ENCODE data around the gene GATM.
"Not testable (repeated sequence)": the region's sequence is repeated elsewhere in the genome, so short reads cannot be mapped to it uniquely, and the experiment has no call there.

The GATM gene

DNA sequence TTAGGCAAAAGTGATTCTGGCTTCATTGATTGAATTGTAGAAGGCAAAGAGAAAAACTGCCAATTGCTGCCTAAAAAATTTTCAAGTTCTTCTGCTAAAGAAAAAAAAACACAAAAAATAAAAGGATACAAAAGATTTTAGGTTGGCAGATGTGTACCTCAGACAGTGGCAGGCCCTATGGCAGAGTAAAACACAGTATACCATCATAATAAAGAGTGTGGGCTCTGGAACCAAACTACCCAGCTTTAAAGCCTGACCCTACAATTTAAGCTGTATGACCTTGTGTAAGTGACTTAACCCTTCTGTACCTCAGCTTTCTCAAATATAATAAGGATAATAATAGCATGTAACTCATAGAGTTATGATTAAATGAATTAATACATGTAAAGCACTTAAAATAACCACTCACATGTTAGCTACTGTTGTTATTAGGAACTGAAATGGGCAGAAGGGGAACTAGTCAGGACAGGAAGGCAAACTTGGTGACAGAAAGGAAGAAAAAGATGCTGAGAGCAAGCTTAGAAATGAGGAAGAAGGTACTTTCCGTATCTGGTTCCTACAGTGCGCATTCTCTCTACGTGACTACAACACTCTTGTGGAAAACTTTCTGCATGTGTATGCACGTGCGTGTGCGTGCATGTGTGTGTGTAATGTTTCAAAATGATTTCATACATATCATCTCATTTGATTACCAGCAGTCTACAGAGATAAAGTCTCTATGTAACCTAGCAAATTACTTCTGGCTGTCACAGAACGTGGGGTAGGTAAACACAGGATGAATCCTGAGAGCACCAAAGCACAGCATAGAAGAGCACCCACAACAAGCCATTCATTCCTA is 13.6 kb upstream of the GATM start:
- no peak for DNase-seq (ENCODE audit: low read depth in 2 of 3, low spot score in 2 of 3)

DNA sequence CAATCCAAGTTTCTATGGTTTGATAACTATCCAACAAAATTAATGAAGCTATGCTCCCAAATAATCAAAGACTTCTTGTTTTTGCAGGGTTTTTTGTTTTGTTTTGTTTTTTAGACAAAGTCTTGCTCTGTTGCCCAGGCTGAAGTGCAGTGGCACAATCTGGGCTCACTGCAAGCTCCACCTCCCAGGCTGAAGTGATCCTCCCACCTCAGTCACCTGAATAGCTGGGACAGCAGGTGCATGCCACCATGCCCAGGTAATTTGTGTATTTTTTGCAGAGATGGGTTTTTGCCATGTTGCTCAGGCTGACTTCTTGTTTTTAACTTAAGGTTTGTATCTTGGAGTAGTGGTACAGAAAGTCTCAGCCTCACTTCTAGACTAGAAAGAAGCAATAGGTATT is 11.0 kb upstream of the GATM start:
- no peak for DNase-seq (ENCODE audit: low read depth in 2 of 3, low spot score in 2 of 3)

DNA sequence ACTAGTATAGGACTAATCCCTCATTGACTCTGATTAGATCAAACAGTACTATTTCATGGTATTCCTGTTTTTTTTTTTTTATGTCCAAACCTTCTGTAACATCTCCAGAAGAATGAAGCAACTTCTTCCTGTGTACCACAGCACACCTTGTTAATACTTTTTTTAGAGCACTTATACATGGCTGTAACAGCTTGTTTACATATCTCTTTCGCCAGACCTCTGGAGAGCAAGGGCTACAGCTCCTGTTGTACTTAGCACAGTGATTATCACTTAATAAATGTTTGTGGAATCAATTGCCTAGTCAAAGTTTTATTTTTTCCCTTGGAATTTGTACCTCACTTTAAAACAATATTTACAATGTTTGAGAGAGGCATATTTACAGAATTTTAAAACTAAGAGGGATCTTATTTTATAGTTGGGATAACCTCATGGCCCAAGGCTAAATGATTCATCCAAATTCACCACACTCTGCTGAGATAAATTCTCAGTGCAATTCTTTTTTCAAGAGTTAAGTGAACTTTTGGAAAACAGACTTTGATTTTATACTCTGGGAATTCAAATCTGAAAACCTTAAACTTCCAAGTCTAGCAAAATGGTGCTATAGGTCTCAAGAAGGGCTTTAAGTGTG is 9.2 kb upstream of the GATM start:
- DNase-seq (ENCODE audit: low read depth in 2 of 3, low spot score in 2 of 3): no peak

DNA sequence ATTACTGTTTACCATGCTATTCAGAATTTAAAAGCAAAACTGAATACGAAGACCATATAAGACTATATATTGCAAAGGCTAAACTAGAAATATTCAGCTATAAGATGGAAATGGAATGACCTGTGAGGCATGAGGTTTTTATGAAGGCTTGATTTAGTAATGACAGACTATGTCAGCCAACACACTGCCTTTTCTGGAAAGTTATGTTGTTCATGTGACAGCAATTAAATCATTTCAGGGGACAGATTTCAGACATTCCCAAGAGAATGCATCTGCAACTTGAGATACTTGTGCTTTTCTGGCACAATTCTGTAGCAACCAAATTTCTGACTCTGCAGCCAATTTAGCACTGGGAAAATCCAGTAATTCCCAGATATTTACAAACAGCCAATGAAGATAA is 8.6 kb upstream of the GATM start:
- no peak for DNase-seq (ENCODE audit: low read depth in 2 of 3, low spot score in 2 of 3)

DNA sequence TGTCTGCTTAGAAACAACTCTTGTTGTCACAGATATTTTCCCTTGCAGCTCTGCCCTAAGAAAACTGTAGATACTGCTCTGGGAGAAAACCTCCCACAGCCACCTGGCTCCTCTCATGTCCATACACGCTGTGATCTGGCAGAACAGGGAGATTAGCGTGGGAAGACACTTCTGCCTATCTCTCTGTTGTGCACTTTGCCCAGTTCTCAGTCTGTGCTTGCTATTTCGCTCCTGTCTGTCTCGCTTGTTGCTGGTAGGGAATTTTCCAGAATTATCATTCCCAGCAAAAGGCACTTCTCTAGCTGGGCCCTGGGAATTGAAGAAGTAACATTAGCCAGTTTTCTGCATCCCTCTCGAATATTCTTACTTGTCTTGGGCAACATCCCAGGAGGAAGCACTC is 8.1 kb upstream of the GATM start:
- no peak for DNase-seq (ENCODE audit: low read depth in 2 of 3, low spot score in 2 of 3)

DNA sequence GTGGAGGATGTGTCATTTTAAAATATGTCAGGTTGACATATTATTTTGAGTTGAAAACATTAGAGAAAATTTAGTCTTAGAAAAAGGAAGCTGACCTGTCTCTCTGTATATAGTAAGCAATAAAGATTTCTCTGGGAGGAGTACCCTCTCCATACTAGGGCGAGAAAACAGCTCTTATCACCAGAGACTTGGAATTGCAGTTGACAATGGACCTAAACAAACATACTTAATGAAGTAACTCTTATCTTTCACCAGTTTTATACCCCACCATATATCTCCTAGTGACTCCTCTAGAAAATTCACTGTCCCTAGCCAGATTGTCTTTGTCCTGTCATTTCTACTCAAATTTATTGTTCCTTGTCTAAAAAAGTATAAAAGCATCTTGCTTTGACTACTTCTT is 7.2 kb upstream of the GATM start:
- no peak for DNase-seq (ENCODE audit: low read depth in 2 of 3, low spot score in 2 of 3)

DNA sequence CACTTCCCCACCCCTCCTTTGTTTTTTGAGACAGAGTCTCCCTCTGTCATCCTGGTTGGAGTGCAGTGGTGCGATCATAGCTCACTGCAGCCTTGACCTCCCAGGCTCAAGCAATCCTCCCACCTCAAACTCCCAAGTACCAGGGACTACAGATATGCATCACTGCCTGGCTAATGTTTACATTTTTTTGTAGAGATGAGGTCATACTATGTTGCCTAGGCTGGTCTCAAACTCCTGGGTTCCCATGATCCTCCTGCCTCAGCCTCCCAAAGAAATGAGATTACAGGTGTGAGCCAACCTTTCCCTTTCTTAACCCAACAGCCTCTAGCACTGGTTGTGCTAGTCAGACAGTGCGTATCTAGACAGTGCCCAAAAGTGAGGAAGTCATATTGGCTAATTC is 6.4 kb upstream of the GATM start:
- no peak for DNase-seq (ENCODE audit: low read depth in 2 of 3, low spot score in 2 of 3)

DNA sequence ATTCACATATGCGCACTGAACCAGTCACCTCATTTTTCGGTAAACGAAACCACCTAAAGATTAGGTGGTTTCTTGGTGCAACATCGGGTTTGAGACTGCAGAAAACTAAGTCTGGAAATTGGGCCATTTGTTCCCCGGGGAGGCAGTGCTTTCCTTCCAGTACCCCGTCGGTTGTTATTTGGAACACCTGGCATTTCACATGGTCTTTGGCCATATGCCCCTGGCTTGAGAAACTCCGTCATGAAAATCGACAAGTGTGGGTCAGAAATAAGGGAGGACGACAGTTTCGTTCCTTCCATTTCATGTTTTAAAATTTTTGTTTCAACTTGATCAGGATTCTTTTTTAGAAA is 544 bp upstream of the GATM start:
- DNase-seq (ENCODE audit: low read depth in 2 of 3, low spot score in 2 of 3): no peak

DNA sequence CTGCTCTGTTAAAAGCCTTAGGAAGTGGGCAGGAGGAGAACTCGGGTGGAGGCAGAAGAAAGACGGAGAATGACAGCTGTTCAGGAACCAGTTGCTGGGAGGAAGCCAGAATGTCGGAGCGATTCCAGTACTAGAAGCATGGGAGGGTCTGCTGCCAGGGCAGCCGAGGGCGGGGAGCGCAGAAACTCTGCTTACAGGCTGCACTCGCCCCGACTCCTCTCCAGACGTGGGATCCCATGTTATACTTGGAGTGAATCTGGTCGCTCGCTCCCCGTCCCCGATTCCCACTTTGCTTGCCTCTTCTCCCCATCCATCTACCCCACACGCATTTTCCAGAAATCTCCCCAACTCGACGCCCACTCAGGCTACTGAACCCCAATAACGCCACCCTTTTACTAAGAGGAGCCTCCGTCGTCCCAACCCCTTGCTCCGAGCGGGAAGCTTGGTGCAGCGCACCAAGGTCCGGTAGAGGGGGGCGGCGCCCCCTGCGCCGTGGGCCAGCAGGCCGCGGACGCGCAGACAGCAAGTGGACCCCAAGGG is 665 bp downstream of the GATM start:
- DNase-seq (ENCODE audit: low read depth in 2 of 3, low spot score in 2 of 3): no peak

DNA sequence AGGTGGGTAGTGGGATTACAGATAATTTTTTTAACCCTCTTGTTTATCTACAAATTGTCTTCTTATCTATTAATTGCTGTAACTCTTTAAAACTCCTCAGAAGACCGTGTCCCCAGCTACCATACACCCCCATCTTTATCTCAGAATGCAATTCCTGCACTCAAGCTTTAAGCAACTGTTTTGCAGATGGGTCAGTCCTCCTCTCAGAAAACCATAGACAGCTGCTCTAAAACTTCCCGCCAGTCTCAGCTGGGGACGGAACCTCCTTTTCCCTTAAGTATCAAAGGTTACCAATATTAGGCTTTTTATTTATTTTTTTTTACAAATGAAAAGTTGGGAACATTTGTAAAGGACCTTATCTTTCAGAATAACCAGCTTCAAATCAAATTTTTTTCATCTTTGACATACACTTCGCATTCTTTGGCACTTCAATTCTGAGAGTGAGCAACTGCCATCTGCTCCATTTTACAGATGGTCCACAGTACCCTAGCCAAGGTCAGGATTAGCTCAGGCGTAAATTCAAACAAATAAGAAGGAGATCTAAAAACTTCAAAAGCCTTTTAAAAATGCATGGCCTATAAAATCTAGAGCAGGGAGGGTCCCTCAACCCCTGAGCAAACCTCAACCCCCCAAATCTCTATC is 1.3 kb downstream of the GATM start:
- no peak for DNase-seq (ENCODE audit: low read depth in 2 of 3, low spot score in 2 of 3)

DNA sequence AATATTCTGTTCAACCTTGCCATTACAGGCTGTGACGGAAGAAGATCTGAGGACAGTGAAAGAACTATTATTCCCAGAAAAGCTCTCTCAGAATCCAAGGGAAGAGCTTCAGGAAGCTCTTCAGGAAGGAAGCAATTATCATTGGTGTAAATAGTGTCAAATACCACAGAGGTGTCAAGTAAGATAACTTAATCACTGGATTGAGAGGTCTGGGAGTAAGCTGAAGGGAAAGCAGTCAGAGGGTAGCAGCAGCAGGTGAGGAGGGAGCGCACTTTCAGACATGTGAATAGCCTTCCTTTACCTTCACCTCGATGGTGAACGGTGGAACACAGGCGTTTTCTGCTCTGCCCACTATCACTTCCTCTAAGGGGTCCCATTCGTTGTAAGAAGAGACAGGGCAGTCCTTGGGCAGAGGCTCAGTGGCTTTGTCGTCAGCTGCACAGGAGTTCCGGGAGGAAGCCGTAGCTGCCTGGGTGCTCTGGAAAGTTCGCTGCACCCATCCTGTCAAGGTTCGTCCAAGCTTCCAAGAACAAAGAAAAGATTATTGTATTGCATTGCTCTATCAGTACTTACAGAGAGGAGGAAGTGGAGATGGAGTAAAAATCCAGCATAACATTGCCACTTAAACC is 1.9 kb downstream of the GATM start:
- DNase-seq (ENCODE audit: low read depth in 2 of 3, low spot score in 2 of 3): no peak

DNA sequence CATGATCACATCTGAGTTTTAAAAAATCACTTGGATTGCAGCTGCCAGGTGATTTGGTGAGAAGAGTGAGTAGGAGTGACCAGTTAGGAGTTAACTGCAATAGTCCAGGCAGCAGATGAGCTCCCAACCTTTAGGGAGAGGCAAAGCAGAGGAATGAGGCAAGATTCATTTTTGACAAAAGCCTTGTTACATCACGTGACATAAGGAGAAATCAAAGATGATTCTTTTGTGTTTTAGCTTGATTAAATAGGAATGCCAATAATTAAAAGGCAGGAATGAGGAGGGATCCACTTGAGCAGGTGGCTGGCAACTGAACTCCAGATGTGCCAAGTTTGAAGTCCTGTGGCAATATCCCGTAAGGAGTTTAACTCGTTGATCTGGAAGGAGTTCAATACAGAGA is 2.5 kb downstream of the GATM start:
- DNase-seq (ENCODE audit: low read depth in 2 of 3, low spot score in 2 of 3): no peak

DNA sequence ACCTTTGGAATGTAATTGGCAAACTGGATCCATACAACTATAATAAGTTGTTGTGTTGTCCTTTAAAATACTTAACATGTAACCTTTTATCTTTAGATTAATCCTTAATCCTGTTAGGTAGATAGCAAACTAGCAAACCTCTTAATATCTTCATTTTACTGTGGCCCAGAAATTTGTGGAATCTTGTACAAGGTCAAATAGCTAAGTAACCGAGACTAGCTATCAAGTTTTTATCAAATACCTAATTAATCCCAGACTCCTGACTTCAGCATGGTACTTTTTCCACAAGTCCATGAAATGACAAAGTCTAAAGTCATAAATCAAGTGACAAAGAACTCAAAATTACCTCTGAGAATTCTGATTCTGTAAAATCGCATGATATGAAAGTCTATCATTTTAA is 4.4 kb downstream of the GATM start:
- no peak for DNase-seq (ENCODE audit: low read depth in 2 of 3, low spot score in 2 of 3)

DNA sequence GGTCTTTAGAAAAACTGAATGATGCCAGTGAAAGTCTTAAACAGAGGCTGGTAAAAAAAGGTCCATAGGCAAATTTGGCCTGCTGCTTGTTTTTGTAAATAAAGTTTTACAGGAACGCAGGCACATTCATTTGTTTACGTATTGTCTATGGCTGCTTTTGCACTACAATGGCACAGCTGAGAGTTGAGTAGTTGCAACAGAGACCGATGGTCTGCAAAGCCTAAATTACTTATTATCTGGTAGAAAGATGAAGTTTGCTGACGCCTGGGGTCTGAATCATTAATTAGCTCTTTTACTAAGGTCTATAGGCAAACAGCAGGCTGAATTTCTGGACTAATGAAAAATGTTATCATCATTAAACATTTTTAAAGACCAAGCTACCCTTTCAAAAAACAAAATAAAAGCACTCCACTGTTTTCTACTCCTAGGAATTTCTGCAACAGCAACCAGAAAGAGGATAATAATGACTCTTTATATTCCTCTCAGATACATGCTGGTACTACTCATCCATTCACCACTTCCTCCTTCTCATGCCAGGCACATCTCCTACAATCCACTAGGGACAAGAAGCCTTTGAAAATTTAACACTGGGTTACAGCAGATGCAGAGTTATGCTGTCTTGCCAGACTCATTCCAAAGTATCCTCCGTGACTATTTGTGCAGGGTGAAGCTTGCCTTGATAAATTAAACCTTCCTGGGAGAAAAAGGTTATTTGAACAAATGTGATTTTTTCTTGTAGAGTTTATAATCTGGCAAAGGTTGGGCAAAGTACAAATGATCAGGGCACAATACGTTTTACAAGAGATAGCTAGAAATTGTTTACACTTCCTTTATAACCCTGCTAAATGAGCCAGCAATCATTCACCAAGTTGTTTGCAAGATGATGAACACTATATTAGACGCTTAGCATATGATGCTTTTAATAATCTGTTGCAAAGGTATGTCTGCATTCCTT is 6.0 kb downstream of the GATM start:
- no peak for DNase-seq (ENCODE audit: low read depth in 2 of 3, low spot score in 2 of 3)

DNA sequence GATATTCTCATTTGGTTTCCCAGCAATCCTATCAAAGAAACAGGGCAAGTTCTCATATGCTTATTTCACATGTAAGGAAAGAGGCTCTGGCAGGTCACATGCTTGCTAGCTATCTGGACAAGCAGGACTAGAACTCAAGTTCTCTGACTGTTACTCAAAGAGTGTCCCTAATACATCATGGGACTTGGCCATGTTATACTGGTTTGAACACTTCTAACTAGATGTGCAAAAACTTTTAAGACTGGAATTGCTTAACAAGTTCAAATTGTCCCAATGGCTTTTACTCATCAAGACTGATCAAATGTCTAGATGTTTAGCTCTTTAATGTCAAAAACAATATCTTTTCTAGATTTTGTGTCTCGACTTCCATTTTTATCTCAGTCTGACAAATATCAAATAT is 6.8 kb downstream of the GATM start:
- no peak for DNase-seq (ENCODE audit: low read depth in 2 of 3, low spot score in 2 of 3)

DNA sequence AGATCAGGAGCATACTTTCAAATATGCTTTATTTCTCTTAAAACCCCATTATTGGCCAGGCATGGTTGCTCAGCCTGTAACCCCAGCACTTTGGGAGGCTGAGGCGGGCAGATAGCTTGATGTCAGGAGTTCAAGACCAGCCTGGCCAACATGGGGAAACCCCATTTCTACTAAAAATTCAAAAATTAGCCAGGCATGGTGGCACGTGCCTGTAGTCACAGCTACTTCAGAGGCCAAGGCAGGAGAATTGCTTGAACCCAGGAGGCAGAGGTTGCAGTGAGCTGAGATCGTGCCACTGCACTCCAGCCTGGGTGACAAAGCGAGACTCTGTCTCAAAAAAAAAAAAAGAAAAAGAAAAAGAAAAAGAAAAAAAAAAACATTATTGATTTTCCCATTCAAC is 8.3 kb downstream of the GATM start:
- DNase-seq (ENCODE audit: low read depth in 2 of 3, low spot score in 2 of 3): not testable (repeated sequence)

DNA sequence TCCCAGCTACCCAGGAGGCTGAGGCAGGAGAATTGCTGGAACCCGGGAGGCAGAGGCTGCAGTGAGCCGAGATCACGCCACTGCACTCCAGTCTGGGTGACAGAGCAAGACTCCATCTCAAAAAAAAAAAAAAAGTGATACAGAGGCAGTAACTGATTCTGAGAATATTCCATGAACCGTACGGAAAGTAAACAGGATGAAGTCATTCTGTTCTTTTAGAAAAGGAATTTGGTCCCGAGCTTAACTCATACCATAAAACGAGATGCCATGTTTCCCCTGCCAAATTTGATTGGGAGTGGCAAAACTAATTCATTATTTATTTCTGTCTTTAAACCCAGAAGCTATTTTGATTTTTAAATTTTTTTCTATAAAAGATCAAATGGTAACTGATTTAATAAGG is 11.1 kb downstream of the GATM start:
- not testable (repeated sequence) for DNase-seq (ENCODE audit: low read depth in 2 of 3, low spot score in 2 of 3)

DNA sequence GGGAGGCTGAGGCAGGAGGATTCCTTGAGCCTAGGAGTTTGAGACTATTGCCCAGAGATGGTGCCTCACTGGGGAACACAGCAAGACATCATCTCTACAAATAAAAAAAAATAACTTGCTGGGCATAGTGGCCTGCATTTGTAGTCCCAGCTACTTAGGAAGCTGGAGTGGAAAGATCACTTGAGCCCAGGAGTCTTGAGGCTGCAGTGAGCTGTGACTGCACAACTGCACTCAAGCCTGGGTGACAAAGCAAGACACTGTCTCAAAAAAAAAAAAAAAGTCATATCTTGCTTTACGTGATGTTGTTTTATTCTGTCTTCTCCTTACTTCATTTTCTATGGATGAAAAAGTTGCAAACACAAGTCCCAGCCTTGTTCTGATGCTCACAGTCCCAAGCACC is 14.1 kb downstream of the GATM start:
- no peak for DNase-seq (ENCODE audit: low read depth in 2 of 3, low spot score in 2 of 3)

DNA sequence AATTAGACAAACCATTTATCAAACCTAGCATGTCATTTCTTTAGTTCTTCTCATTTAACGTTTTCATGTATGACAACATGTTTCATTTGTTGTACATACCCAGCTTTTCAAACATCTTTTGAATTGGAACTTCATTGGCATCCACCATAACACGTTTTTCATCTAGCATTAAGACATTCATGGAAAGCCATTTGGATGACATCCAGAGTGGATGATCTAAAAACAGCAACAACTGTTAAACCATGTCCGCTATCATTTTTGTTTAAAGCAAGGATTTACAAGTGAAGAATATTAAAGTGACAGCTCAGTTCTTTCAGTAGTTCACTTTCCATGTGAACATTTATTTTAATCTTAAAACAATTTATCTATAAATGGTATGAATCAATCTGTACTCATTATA is 14.5 kb downstream of the GATM start:
- no peak for DNase-seq (ENCODE audit: low read depth in 2 of 3, low spot score in 2 of 3)

DNA sequence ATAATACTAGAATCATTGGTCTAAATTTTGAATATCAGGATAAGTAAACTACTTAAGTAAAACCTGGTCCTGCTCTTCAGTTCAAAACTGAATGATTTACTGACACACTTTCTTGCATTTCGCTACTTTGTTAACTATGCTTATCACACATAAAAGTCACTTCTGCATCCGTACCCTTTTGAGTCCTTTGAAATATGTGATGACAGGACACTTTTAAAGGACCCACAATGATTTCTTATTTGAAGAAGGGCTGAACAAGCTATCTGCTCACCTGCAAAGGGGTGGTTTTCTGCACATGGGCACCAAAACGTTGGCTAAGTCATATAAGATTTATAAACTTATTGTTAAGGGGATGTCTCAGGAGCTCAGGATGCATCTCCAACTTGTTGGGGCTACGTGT is 15.0 kb downstream of the GATM start:
- DNase-seq (ENCODE audit: low read depth in 2 of 3, low spot score in 2 of 3): no peak

DNA sequence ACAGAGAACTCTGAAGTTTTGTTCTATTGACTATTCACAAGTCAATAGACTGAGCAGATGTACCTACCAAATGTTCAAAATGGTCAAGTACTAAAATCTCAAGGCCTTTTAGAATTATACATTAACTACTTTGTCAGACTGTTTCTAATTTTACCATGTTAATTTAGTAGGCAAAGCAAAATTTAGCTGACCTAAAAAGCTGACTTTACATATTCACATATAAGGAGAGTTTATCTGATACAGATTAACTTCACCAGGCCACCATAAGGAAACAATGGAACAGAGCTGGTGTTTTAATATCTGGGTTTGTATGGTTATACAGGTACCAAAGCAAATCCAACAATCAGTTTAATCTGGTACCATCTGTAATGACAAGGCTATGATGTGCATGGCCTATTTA is 15.9 kb downstream of the GATM start:
- DNase-seq (ENCODE audit: low read depth in 2 of 3, low spot score in 2 of 3): no peak

Measured in activated CD8-positive, alpha-beta memory T cell treated with anti-CD3 and anti-CD28 coated beads for 48 hours (primary cell).